Measurements from ENCODE around the gene ITGB2. TPM values are rescaled to one million over a fixed set of nuclear protein-coding genes. Genes with fewer than 3 reads are reported as not detected.
A peak's percentile ranks its signal among the peaks of the same experiment; 100 is the strongest.

ITGB2 gene
- total RNA-seq, 2 donors from 2014 or later: 448 to 1,246 TPM

GRCh38 chr21:44858791-44859190 is 61.9 kb downstream of the ITGB2 start:
- Mint-ChIP-seq H3K27me3 (no peaks in the 10 kb centered on the region), H3K27ac (no peak overlapping the region), H3K36me3 (no peaks in the 10 kb centered on the region), H3K4me3 (no peak overlapping the region), H3K9me3 (no peaks in the 10 kb centered on the region), H3K4me1 (ENCODE audit: low read depth in 2 of 2) (peaks cover 37 to 41% of the 10 kb centered on the region in 2 donors)
- DNase-seq (ENCODE audit: low spot score) (no peak), ATAC-seq (no peak)

- Mint-ChIP-seq H3K36me3 (no peaks in the 10 kb centered on the region), H3K27me3 (no peaks in the 10 kb centered on the region), H3K4me1 (ENCODE audit: low read depth in 2 of 2) (peaks cover 36 to 40% of the 10 kb centered on the region in 2 donors), H3K9me3 (no peaks in the 10 kb centered on the region), H3K27ac (no peak overlapping the region), H3K4me3 (no peak overlapping the region)
- ATAC-seq (no peak), DNase-seq (ENCODE audit: low spot score) (no peak)
These were observed 62.4 kb downstream of the ITGB2 start for GRCh38 chr21:44858291-44858690.

GRCh38 chr21:44857127-44857892 is 63.4 kb downstream of the ITGB2 start:
- Mint-ChIP-seq H3K36me3 (no peaks in the 10 kb centered on the region), H3K4me3 (no peak overlapping the region), H3K9me3 (no peaks in the 10 kb centered on the region), H3K27ac (no peak overlapping the region), H3K27me3 (no peaks in the 10 kb centered on the region), H3K4me1 (ENCODE audit: low read depth in 2 of 2) (peaks cover 35 to 39% of the 10 kb centered on the region in 2 donors)
- DNase-seq (ENCODE audit: low spot score) (no peak), ATAC-seq (no peak)

GRCh38 chr21:44856131-44856530 is 64.6 kb downstream of the ITGB2 start:
- H3K4me1 Mint-ChIP-seq (ENCODE audit: low read depth in 2 of 2): peaks cover 26 to 31% of the 10 kb centered on the region in 2 donors
- H3K9me3 Mint-ChIP-seq: no peaks in the 10 kb centered on the region
- H3K27me3 Mint-ChIP-seq: no peaks in the 10 kb centered on the region
- ATAC-seq: no peak
- no peak overlapping the region for H3K4me3 Mint-ChIP-seq
- peak overlapping the region in 1 of 2 donors; percentile 70 for H3K27ac Mint-ChIP-seq
- DNase-seq (ENCODE audit: low spot score): no peak
- peaks cover 2% of the 10 kb centered on the region for H3K36me3 Mint-ChIP-seq

GRCh38 chr21:44855572-44855971 is 65.1 kb downstream of the ITGB2 start:
- no peaks in the 10 kb centered on the region for H3K9me3 Mint-ChIP-seq
- peaks cover 5% of the 10 kb centered on the region for H3K36me3 Mint-ChIP-seq
- no peak for ATAC-seq
- H3K27ac Mint-ChIP-seq: peak overlapping the region in 1 of 2 donors; percentile 63
- DNase-seq (ENCODE audit: low spot score): no peak
- H3K27me3 Mint-ChIP-seq: no peaks in the 10 kb centered on the region
- no peak overlapping the region for H3K4me3 Mint-ChIP-seq
- H3K4me1 Mint-ChIP-seq (ENCODE audit: low read depth in 2 of 2): peaks cover 25 to 30% of the 10 kb centered on the region in 2 donors

DNA sequence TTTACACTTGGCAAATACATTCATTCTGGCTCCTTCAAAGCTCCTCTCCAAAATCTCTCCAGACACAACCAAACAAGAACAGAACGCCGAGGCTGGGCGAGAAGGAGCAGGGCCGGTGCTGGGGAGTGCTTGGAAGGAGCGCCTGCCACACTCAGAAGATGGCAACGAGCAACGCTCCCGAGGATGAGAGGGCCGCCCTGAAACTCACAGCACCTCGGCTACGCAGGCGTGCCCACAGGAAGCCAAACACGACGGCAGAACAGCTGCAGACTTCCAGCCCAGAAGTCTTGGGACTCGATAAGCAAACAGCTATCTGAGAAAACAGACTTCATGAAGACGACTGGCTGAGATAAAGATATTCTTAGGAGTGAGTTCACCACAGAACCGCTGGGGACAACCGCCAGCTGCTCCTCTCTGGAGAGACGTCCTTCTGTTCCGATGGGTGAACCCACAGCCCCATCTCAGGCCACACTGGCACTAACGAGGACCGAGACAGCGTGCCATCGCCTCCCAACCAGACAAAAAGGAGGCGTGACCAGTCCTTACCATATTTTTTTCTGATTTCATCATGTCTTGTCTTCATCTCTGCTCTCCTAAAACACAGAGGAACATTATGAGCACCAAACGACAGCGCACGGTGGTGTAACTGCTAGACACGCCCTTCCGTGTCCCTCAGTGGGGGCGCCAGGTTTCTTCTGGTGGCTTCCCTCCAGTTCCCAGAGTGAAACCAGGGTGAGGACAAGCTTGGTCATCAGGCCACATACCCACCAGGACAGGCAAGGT is 65.8 kb downstream of the ITGB2 start:
- Mint-ChIP-seq H3K4me1 (ENCODE audit: low read depth in 2 of 2) (peaks cover 25 to 27% of the 10 kb centered on the region in 2 donors), H3K36me3 (peaks cover 5% of the 10 kb centered on the region), H3K9me3 (no peaks in the 10 kb centered on the region), H3K27ac (peak overlapping the region; percentile 39 to 63), H3K4me3 (peak overlapping the region; percentile 25), H3K27me3 (no peaks in the 10 kb centered on the region)
- ATAC-seq (no peak), DNase-seq (ENCODE audit: low spot score) (no peak)

- Mint-ChIP-seq H3K9me3 (no peaks in the 10 kb centered on the region), H3K27me3 (no peaks in the 10 kb centered on the region), H3K4me1 (ENCODE audit: low read depth in 2 of 2) (peaks cover 25 to 27% of the 10 kb centered on the region in 2 donors), H3K36me3 (peaks cover 5% of the 10 kb centered on the region), H3K4me3 (peak overlapping the region; percentile 25), H3K27ac (peak overlapping the region; percentile 39 to 63)
- ATAC-seq (peak; percentile 40 to 45), DNase-seq (ENCODE audit: low spot score) (no peak)
These were observed 66.4 kb downstream of the ITGB2 start for GRCh38 chr21:44854391-44854663.

- Mint-ChIP-seq H3K27ac (peak overlapping the region; percentile 39 to 63), H3K9me3 (no peaks in the 10 kb centered on the region), H3K36me3 (peaks cover 5% of the 10 kb centered on the region), H3K27me3 (no peaks in the 10 kb centered on the region), H3K4me3 (peak overlapping the region; percentile 25), H3K4me1 (ENCODE audit: low read depth in 2 of 2) (peaks cover 25 to 27% of the 10 kb centered on the region in 2 donors)
- DNase-seq (ENCODE audit: low spot score) (no peak), ATAC-seq (peak in 1 of 2 donors; percentile 21)
These were observed 66.9 kb downstream of the ITGB2 start for GRCh38 chr21:44853601-44854390.

DNA sequence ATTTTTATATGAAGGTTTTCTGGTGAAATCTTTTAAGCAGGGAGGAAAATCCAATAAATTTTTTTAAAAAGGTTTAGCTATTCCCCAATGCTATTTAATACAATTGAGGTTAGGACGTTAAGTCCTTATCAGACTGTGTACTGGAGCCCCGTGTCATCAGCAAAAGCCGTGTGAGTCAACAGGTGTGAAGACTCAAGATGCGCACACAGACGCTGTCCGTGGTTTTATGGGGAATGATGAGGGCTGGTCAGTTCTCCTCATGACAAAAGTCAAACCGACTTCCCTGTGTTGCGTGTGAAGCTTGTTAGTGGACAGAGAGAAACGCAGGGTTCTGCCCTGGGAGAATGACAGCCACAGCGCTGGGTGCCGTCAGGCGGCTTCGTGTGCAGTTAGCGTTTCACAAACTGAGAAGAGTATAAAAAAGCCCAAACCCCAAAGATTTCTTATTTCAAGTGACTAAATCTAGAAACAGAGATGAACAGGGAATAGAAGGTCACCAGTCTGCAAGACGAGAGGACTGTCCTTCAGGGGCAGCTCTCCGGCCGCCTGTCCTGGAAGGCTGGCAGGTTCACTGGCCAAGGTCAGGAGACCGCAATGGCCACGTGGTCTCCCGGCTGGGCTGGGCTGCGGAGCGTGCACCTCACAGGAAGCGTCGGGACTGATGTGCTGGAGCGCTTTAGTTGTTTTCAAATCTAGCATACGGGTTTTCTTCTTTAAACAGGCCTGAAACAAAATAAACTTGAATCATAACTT is 69.6 kb downstream of the ITGB2 start:
- no peaks in the 10 kb centered on the region for H3K27me3 Mint-ChIP-seq
- no peak for ATAC-seq
- H3K4me1 Mint-ChIP-seq (ENCODE audit: low read depth in 2 of 2): peaks cover 27 to 31% of the 10 kb centered on the region in 2 donors
- peaks cover 5% of the 10 kb centered on the region for H3K36me3 Mint-ChIP-seq
- H3K9me3 Mint-ChIP-seq: no peaks in the 10 kb centered on the region
- DNase-seq (ENCODE audit: low spot score): no peak
- H3K27ac Mint-ChIP-seq: peak overlapping the region; percentile 3 to 77
- H3K4me3 Mint-ChIP-seq: no peak overlapping the region

- Mint-ChIP-seq H3K4me1 (ENCODE audit: low read depth in 2 of 2) (peaks cover 25 to 30% of the 10 kb centered on the region in 2 donors), H3K9me3 (no peaks in the 10 kb centered on the region), H3K27me3 (no peaks in the 10 kb centered on the region), H3K4me3 (no peak overlapping the region), H3K27ac (no peak overlapping the region), H3K36me3 (peaks cover 5% of the 10 kb centered on the region)
- ATAC-seq: no peak
- no peak for DNase-seq (ENCODE audit: low spot score)
These were observed 70.4 kb downstream of the ITGB2 start for GRCh38 chr21:44850208-44850800.

DNA sequence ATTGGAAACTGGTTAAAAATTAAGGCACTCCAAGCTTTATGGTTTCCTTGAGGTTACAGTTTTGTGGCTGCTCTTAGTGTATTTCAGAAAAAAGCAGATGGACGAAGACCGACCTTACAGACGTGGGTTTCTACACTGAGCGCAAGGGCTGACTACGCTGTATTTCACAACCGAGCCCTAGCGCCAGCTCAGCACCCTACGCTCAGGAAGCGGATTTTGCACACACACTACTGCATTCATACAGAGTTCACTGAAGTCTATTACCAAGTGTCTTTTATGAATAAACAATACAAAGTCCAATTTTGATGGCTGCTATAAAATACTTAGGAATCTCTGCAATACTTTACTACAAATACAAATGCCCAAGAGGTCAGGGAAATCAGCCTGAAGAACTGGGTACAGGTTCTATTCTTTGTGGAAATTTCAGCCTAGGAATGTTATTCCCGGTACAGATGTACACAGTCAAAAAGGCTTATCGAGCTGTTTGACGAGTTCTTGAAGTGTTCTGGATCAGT is 71.0 kb downstream of the ITGB2 start:
- peaks cover 19 to 25% of the 10 kb centered on the region in 2 donors for H3K4me1 Mint-ChIP-seq (ENCODE audit: low read depth in 2 of 2)
- H3K27ac Mint-ChIP-seq: no peak overlapping the region
- no peaks in the 10 kb centered on the region for H3K9me3 Mint-ChIP-seq
- no peaks in the 10 kb centered on the region for H3K27me3 Mint-ChIP-seq
- no peak for DNase-seq (ENCODE audit: low spot score)
- ATAC-seq: no peak
- no peak overlapping the region for H3K4me3 Mint-ChIP-seq
- peaks cover 5% of the 10 kb centered on the region for H3K36me3 Mint-ChIP-seq

DNA sequence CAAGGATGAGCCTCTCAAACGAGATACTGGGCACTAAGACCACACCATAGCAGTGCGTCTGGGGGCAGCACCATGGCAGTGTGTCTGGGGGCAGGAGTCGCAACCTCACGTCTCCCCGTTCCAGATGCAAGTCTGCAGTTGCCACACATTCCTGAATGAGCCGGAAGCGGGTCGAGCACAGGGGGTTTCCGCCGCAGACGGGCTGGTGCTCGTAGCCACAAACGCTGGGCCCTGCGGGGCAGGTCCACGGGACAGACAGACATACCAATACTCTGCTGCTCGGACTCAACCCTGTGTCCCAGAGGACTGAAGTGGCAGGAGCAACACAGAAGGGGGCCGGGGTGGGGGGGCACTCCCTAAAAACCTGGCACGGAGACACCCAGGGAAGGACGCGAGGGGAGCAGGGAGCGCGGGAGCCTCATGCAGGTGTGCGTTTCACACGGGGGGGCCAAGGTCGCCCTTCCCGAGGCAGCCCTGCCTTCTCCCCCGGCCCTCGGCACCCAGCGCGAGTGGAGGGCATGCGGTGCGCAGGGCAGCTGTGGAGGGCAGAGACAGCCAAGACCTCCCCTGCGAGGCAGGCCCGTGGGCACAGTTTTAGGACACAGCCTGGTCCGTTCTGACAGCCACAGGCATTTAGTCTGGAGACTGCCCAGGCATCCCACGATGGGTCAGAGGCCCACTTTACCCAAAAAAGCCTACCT is 71.7 kb downstream of the ITGB2 start:
- Mint-ChIP-seq H3K27me3 (no peaks in the 10 kb centered on the region), H3K4me1 (ENCODE audit: low read depth in 2 of 2) (peaks cover 12 to 18% of the 10 kb centered on the region in 2 donors), H3K9me3 (no peaks in the 10 kb centered on the region), H3K36me3 (peaks cover 5% of the 10 kb centered on the region), H3K4me3 (no peak overlapping the region), H3K27ac (no peak overlapping the region)
- ATAC-seq: no peak
- no peak for DNase-seq (ENCODE audit: low spot score)
